ENCODE measurements around the gene B9D2. TPM values are rescaled to one million over a fixed set of nuclear protein-coding genes. Genes with fewer than 3 reads are reported as not detected.

B9D2 gene
- total and polyA plus RNA-seq, 2 experiments from 2014 or later = 2.7 to 7.4 TPM

- Histone ChIP-seq H3K27ac (ENCODE audit: low read depth) (peak overlapping the region; percentile 84; the same call in 1 of the 2 replicates), H3K79me2 (replicated peaks; ENCODE audit: insufficient read depth) (no peaks in the 10 kb centered on the region), H2AFZ (no peak overlapping the region), H3K4me1 (ENCODE audit: insufficient read depth) (peaks cover 48% of the 10 kb centered on the region), H3K36me3 (ENCODE audit: insufficient read depth) (no peaks in the 10 kb centered on the region), H3K9me2 (ENCODE audit: insufficient read depth) (no peaks in the 10 kb centered on the region), H4K20me1 (replicated peaks; ENCODE audit: insufficient read depth) (no peaks in the 10 kb centered on the region; the same call in 1 of the 2 replicates), H3K4me2 (no peak overlapping the region; the same call in 1 of the 2 replicates), H3K4me3 (no peak overlapping the region), H3K27me3 (ENCODE audit: insufficient read depth) (no peaks in the 10 kb centered on the region), H3F3A (replicated peaks; ENCODE audit: low read depth) (peaks cover 27% of the 10 kb centered on the region)
- peak overlapping the region; percentile 56; the same call in 1 of the 2 replicates for H3K27ac Mint-ChIP-seq
- H3K4me3 Mint-ChIP-seq = no peak overlapping the region; the same call in 2 of the 3 replicates
- peaks cover 3% of the 10 kb centered on the region; the same call in 2 of the 3 replicates for H3K9me3 Mint-ChIP-seq
- H3K36me3 Mint-ChIP-seq (ENCODE audit: low read depth) = peaks cover 37% of the 10 kb centered on the region
- TF ChIP-seq ZNF331 (CRISPR knock-in tag; IDR thresholded peaks at IDR 0.05; ENCODE audit: low read depth) = no peak
- no peak for TF ChIP-seq ZNF462 (CRISPR knock-in tag; IDR thresholded peaks at IDR 0.05)
- TF ChIP-seq STAT1 (IDR thresholded peaks at IDR 0.05; ENCODE audit: unreplicated experiment) = no peak
- TF ChIP-seq CREB1 (CRISPR knock-in tag; IDR thresholded peaks at IDR 0.05; ENCODE audit: low read depth) = no peak
- ATAC-seq (no peak), DNase-seq (ENCODE audit: low spot score) (no peak)
- peaks cover 51% of the 10 kb centered on the region for H3K4me1 Mint-ChIP-seq
- H3K27me3 Mint-ChIP-seq (ENCODE audit: insufficient read depth, low read depth, poor library complexity) = peaks cover 28% of the 10 kb centered on the region
Measured at GRCh38 chr19:41322451-41322850, 41.5 kb downstream of the B9D2 start.

GRCh38 chr19:41321600-41322270, 42.2 kb downstream of the B9D2 start:
- Mint-ChIP-seq H3K36me3 (ENCODE audit: low read depth) (peaks cover 44% of the 10 kb centered on the region), H3K9me3 (peaks cover 3% of the 10 kb centered on the region; the same call in 2 of the 3 replicates), H3K4me1 (peaks cover 46% of the 10 kb centered on the region), H3K27ac (peak overlapping the region; percentile 31; the same call in 1 of the 2 replicates), H3K4me3 (no peak overlapping the region; the same call in 2 of the 3 replicates), H3K27me3 (ENCODE audit: insufficient read depth, low read depth, poor library complexity) (peaks cover 25% of the 10 kb centered on the region)
- no peaks in the 10 kb centered on the region for H3K79me2 ChIP-seq (replicated peaks; ENCODE audit: insufficient read depth)
- 0 out of 2 replicates have a peak overlapping the region, but pooled peaks have one; percentile 69 for H3K27ac ChIP-seq (ENCODE audit: low read depth)
- H3K9me2 ChIP-seq (ENCODE audit: insufficient read depth) = no peaks in the 10 kb centered on the region
- H3K4me3 ChIP-seq = no peak overlapping the region
- ATAC-seq (peak; percentile 40), DNase-seq (ENCODE audit: low spot score) (peak; percentile 84)
- peaks cover 42% of the 10 kb centered on the region for H3K4me1 ChIP-seq (ENCODE audit: insufficient read depth)
- H3F3A ChIP-seq (replicated peaks; ENCODE audit: low read depth) = peaks cover 29% of the 10 kb centered on the region
- H3K4me2 ChIP-seq = peak overlapping the region; percentile 48; the same call in 1 of the 2 replicates
- no peaks in the 10 kb centered on the region; the same call in 1 of the 2 replicates for H4K20me1 ChIP-seq (replicated peaks; ENCODE audit: insufficient read depth)
- no peaks in the 10 kb centered on the region for H3K27me3 ChIP-seq (ENCODE audit: insufficient read depth)
- no peak overlapping the region for H2AFZ ChIP-seq
- H3K36me3 ChIP-seq (ENCODE audit: insufficient read depth) = no peaks in the 10 kb centered on the region
- TF ChIP-seq ZNF331 (CRISPR knock-in tag; IDR thresholded peaks at IDR 0.05; ENCODE audit: low read depth) (no peak), CREB1 (CRISPR knock-in tag; IDR thresholded peaks at IDR 0.05; ENCODE audit: low read depth) (peak; percentile 92), EZH2 (IDR thresholded peaks at IDR 0.05; ENCODE audit: low read depth, unreplicated experiment) (no peak), STAT1 (IDR thresholded peaks at IDR 0.05; ENCODE audit: unreplicated experiment) (no peak), NANOG (IDR thresholded peaks at IDR 0.05; ENCODE audit: borderline replicate concordance) (no peak), REST (IDR thresholded peaks at IDR 0.05; ENCODE audit: unreplicated experiment) (no peak)
